Activated CD4-positive, alpha-beta T cell treated with anti-CD3 and anti-CD28 coated beads for 24 hours (primary cell): ENCODE results near the gene ERC2.

Experiments used
- DNase-seq, 2 donors: peaks; one replicate each; pipeline ENCODE4 v3.0.0-alpha.2; 2020; ENCODE audit warnings: low read depth in 2 of 2

ERC2 gene

DNA sequence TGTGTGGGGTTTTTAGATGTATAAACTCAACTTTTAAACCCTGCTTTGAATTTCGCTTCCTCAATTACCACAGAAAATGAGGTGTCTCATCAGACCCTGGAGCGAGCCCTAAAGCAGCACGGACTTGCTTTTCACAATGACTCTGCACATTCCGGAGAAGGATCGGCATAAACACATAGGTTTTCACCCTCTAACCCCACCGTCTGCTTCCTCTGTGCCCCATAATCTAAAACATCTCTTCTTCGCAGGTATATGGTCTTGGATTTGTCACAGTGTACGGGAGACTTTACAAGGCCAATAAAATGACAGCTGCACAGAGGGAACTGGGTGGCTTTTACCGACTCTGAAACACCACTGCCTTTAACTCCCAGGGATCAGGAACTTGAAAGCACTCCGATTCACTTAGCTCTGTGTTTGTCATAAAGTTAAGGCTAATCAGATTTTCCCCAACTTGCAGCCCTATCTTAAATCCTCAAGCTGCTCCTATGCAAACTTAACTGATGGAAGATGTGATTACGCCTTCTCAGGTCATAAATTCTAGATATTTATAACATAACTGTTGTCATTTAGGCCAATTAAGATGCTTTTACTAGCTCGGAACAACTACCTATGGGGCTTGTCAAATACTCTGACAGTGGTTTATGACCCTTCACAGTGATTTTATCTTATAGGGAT is 847.8 kb downstream of the ERC2 start:
- no peak for DNase-seq

DNA sequence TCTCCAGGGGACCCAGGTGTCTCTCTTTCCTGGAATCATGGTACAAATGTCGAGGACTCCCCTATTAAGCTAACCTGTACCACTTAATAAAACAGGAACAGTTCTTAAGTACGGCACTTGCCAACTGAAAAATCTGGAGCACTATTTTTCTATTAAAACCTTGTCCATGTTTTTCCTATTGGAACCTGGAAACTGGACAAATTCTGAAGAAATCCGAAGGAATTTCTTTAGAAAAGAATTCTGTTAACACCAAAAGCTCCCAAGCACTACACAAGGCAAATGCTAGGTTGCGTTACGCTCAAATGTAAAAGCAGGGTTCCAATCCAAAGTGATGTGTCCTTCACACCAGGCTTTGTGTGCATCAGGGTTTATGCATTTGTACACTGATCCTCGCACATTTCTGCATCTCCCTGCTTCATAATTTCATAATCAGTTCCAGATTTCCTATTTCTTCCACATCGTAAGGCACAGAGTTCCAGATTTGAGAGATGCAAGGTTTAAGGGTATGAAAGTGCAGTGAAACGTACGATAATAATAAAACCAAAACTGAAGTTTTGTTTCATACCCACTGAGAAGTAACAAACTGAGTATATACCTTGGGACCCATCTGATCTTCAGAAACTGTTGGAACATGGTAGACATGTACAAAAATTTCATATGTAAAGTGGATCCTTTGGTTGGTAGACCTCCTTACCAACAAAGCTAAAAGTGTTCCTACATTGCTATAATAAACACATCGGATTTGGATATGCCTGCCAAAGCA is 849.0 kb downstream of the ERC2 start:
- no peak for DNase-seq

DNA sequence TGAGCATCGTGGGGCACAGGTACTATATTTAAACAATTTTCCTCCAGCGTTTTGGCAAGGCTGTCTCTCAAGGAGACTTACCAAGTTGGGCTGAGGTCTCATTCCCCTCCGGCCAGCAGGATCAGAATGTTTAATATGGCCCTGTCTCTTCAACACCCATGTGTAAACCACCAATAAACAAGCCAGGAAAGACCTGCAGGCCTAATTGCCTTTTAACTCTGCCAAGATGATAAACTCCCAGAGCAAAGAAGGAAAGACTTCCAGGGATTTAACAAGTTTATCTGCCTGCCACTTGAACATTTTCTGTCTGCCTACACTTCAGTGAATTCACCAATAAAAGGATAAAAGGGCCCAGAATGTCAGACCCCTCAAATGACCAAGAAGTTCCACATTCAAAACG is 850.9 kb downstream of the ERC2 start:
- no peak for DNase-seq

DNA sequence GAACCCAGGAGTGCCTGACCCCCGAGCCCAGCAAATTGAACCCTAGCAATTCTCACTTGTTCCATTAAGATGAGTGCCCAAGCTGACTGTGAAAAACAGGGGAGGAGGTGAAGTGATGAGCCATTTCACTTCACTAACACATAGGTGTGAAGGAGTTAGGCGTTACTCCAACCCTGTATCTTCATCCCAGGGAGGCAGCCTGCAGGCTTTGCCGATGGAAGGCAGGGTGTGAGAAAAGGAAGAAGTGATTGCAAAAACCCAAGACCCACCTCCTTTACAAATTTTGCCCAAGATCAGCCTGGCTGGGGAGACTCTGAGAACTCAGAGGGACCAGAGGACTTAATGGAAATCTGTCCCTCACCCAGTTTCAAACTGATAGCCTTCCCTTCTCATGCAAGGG is 851.5 kb downstream of the ERC2 start:
- no peak for DNase-seq

DNA sequence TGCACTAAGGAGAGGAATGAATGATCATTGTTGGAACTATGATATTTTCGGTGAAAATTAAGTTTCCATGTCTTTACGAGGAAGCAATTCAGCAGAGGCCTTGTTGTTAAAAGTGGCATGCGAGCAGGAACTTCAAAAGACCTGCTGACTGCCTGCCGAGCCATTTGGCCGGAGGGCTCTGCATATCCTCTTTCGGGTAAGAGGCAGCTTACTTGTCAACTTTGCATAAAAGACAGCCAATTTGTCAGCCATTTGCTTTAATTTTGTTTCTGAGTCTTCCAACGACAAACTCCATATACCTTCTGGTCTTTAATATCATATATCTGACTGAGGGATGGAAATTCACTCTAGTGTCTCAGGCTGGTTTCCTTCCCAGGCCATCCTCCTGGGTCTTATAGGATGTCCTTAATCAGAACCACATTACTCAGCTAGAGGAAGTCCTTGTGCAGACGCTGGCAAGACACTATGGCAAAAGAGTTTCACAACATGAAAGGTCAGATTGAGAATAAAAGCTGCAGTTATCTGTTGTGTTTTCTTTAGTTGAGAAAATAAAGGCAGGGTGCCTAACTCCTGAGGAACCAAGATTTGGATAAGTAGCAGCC is 852.5 kb downstream of the ERC2 start:
- DNase-seq, result no peak

DNA sequence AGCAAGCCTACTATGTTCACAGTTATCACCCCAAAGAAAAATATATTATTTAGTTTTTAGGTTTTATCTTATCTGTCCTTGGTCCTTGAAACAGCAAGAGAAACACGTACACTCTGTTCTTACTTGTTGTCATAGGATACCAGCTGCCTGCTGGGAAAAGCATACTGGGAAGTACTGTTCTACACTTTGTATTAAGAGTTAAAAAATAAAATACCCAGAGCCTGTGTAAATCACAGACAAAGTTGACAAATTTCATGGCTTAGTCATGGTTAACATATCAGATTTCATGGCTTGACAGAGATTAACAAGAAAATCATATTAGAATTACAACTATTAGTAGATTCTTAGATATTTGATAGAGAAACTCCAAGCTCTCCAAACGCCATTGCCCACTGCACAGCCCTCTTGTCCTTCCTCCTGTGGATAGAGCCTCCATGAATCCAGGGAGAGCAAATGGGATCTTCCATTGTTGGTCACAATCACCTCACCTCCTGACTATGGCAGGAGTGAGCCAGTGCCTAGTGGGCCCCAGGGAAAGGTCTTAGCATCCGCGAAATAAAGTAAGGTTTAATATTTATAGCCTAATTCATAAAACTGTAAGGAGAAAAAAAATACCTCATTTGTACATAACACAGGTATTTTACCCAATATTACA is 853.1 kb downstream of the ERC2 start:
- no peak for DNase-seq

DNA sequence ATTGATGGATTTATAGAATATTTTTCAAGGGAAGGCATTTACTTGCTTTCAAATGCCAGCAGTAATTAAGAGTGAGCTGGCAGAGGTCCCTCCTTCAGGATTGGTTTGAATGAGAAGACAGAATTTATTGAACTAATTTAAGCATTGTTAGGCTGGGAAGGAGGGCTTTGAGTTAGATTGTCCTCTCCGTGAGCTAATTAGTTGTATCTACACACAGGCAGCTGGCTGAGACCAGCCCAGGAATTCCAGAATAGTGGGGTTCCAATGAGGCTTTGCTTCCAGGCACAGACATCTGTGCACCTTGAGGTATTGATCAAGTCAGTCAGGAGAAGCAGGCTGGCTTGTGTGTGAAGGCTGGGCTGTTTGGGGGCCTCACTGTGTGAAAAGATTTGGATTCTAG is 857.1 kb downstream of the ERC2 start:
- DNase-seq, result no peak

DNA sequence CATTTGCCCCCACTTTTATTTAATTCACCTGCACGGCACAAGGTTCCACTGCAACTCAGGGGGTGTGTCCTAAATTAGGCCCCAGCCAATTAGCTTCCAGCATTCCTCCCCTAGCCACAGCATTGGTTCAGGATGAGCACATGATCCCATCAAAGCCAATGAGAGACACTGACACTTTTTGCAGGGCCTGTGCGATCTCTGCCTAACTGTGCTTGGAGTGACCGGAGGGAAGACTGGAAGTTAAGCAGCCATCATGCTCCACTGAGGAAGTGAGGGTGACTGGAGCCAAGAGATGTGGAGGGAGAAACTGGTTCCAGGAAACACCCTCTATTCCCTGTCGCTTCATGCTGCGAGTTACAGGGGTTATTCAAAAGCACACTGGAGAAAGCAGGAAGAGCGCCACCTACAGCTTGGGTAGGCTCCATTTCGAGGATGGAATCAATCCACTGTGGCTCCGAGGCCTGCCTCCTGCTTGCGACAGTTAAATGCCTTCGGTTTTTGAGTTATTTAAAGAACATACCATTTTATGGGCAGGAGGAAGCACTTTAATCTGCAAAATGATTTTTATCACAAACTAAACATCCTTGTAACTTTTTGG is 858.9 kb downstream of the ERC2 start:
- DNase-seq, result no peak

DNA sequence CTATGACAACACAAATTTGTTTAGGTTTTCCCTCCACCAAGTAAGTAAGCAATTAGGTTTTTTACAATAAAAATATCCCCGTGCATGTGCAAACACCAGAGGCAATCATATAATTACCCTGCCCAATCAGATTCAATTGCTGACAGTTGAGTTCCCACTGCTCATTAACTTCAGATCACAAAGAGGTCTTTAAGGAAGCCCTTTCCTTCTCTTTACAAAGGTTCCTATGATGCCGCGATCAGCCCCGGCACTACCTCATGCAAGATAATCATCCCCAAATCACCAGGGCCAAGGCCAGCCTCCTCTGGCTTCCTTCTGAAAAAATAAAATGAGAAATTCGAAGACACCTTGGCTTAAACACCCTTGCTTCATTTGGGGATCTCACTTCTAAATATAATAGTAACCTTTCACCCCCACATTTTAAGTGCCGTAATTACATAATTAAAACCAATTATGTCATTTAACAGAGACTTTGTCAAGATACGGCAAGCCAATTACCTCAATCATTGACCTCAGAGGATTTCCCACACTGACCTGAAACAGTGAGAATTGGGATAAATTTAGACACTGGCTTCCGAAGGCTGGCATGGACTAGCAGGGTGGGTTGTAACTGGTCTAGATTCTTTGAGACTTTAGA is 859.8 kb downstream of the ERC2 start:
- no peak for DNase-seq

DNA sequence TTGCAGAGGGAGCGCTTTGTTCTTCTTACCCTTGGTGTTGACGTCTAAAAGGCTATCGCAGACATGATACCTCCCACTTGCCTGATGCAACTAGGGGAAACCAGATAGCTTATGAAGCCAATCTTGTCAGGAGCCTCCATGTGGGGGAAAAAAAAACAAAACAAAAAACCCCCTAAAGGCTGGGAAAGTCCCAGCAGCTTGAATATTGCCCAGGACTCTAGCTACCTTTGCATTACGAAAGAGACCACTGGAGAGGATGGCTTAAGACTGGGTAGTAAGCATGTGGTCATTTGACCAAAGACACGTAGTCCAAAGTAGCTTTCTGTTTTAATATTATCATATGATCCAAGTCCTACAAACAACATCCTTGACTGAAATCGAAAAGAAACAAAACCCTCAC is 860.4 kb downstream of the ERC2 start:
- DNase-seq, result no peak

DNA sequence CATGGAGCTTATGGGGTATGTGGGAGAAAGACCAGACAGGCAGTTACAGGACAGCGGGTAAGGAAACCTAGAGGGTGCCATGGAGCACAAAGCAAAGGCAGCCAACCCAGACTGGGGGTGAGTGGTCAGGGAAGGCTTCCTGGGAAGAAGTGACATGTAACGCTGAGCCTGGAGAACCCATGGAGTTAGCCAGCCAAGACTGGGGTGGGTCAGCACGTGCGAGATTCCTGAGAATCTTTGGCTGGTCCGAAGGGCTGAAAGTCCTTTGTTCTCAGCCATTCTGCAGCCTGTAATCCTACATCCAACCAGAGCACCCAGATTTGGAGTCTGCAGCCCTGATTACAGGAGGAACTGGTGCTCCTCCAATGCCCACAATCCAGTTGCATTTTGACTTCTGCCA is 861.1 kb downstream of the ERC2 start:
- no peak for DNase-seq

DNA sequence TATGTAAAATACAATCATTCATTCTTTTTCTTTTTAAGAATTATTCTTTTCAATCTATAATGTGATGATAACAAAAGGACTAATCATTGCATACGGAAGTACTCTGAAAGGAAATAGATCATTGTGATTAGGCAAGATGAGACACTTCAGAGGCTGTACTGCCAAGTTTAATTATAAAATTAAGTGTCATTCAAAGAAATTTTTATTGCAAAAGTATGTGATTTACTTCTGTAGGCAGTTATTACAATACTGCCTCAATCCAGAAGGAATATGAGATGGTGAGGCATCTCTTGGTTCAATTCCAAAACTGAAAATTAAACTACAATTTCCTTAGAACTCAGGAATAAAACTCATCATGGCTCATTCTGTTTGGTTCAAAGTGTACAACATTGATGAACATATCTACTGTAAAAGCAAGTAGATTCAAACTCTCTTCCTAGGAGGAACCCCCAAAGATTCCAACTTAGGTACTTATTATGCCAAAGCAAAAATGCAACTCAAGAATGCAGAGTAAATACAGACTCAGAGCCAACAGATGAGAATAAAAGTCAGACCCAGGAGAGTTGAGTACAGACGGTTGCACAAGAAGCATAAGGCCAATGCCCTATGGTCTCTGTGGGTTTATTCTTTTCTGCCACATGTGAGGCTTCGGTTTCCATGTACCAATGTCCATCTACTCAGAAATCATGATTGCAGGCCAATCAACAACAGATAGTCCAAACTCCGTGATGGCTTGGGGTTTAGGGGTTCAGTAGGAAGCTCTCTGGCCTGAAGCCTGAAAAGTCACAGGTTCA is 862.6 kb downstream of the ERC2 start:
- DNase-seq, result no peak

DNA sequence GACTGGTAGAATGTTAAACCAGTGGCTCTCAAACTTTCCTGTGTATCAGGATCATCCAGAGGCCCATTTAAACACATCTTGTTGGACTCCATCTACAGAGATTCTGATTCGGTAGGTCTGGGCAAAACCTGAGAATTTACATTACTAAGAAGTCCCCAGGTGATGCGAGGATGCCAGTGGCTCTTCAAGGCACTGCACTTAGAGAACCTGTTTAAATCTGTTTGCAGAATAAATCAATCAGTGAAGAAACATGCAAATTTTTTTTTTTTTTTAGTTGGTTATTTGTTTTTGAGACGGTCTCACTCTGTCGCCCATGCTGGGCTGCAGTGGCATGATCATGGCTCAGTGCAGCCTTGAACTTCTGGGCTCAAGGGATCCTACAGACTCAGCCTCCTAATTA is 863.4 kb downstream of the ERC2 start:
- DNase-seq, result no peak

DNA sequence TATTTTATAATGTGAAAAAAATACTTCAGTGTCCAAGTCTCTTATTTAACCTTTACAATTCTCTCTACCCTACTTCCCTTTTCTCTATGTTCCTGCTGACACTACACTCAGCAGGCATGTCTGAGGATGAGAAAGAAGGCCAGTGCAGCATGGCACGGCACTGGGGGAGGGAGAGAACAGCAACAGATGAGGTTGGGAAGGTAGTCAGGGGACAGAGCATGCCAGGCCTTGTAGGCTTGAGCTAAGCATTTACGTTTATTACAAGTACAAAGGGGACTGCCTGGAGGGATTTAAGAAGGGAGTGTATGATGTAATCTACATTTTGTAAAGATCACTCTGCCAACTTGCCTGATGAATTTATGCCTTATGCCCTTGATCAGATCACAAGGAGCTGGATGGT is 863.9 kb downstream of the ERC2 start:
- DNase-seq, result no peak

DNA sequence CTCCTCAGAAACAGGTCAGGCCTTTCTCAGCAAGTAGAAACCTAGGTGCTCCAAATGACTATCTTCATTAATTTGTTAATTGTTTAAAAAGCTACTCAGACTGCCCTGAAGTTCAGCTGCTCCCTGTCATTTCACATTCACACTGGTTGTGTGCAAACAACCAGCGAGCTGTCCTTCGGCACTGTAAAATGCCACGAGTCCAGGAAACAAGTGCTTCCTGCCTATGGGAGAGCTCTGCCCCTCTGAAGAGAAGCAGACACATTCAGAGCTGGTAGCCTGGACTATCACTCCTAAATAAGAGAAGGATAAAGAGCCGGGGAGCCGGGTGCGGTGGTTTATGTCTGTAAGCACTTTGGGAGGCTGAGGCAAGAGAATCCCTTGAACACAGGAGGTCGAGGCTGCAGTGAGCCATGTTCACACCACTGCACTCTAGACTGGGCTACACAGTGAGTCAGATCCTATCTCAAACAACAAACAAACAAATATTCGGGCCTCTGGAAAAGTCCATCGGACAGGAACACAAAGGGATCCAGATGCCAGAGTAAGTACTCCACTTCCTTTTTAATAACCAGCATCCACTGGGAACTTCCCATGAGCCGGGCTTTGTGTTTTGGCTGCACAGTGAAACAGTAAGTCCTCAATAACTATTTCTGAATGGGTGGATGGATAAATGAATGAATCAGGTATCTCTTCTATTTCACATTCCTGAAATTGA is 866.7 kb downstream of the ERC2 start:
- DNase-seq, result no peak

DNA sequence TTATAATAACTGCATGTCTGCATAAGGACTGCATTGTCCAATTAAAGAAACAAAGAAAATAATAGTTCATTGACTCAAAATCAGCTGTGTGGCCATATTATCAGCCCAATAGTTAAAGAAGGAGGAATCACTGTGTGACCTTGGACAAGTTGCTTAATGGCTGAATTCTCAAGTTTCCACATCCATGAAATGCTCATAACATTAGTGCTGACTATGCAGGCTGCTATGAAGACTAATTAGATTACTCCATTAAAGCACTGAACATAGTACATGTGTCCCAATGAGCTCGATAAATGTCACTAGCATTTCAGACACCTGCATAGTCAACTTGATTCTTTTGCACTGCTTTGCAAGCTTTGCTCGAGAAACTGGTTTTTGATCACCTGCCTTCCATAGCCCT is 870.0 kb downstream of the ERC2 start:
- no peak for DNase-seq

DNA sequence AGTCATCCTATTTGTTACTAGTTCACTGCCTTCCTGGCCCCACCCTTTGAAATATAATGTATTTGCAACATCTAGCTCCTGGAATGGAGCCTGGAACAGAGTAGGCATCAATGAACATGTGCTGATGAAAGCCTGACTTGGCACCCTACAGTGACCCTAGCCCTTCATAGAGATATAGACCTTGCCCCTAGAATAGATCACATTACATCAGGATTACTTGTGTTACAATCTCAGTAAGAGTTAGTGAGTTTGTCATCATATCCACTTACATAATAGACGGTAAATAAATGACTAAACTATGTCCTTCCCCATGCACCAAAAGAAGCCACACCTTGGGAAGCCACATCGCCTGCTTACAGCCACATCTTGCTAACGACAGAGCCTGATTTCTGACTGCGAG is 870.6 kb downstream of the ERC2 start:
- DNase-seq, result no peak

DNA sequence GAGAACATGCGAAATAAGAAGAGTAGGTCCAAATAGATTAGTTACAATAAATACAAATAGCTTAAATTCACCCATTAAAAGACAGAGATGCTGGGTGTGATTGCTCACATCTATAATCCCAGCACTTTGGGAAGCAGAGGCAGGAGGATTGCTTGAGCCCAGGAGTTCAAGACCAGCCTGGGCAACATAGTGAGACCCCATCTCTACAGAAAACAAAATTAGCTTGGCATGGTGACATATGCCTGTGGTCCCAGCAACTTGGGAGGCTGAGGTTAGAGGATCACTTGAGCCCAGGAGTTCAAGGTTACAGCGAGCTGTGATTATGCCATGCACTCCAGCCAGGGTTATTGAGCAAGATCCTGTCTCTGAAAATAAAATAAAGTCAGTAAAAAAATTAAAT is 872.1 kb downstream of the ERC2 start:
- DNase-seq, result no peak

DNA sequence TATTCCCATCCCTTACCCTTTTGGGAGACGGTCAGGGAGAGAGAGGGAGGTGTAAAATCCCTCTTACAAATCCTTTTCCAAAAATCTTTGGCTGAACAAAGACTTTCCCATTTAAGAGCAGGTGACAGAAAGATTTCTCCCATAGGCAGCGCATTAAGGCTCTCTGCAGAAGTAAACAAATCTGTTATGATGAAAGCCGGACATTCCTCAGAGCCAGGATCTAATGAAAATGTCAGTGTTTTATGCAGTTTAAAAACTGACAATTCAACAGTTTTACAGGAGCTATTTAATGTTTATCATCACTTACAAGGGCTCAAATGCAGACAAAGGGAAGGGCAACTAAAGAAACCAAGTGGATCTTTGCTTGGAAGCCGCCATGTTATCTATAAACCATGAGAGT is 872.8 kb downstream of the ERC2 start:
- DNase-seq, result no peak

DNA sequence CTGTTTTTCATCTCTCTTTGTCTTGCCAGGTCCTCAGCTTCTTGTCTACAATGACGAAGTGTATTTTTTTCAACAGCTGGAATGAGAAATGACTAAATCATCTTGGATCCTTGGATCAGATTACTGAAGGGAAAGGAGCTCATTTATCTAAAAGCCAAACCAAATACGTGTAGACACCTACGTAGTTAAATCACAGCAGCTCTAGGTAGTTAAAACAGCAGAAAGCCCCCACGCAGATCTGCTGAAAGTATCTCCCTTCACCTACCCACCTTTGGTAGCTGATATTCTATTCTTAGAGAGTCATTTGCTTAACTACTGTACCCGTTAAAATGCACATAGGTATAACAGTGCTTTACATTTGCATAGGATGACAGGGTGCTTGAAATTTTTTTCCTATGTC is 875.7 kb downstream of the ERC2 start:
- no peak for DNase-seq
